Spleen (tissue), 13 donors: ENCODE measurements around the gene GMNN. TPM values are rescaled to one million over a fixed set of nuclear protein-coding genes. Genes with fewer than 3 reads are reported as not detected.
"Not testable (repeated sequence)": the region's sequence is repeated elsewhere in the genome, so short reads cannot be mapped to it uniquely, and the experiment has no call there.

Source experiments
- DNase-seq: peaks from one replicate; pipeline ENCODE4 v3.0.0-alpha.2; 2020
- H3K27ac ChIP-seq, 8 donors: fragments of 200-600 bp; sonication (generic) in 7 of 8; 1 replicate in 4 of 8; 2 replicates in 4 of 8; pipeline versions ENCODE4 v1.5.0 to v1.8.0; 2016 to 2021; ENCODE audit warnings: inconsistent platforms in 4 of 8, mild to moderate bottlenecking in 4 of 8, moderate library complexity in 1 of 8
- H3K27me3 ChIP-seq, 7 donors: fragments of 200-600 bp; sonication (generic) in 6 of 7; replicated peaks in 1 of 7; 1 replicate in 4 of 7; 2 replicates in 3 of 7; pipeline versions ENCODE4 v1.5.0 to v1.8.0; 2016 to 2021; ENCODE audit warnings: inconsistent platforms in 3 of 7, mild to moderate bottlenecking in 1 of 7
- H3K36me3 ChIP-seq, 6 donors: fragments of 200-600 bp; sonication (generic) in 5 of 6; 1 replicate in 4 of 6; 2 replicates in 2 of 6; pipeline versions ENCODE4 v1.5.0 to v1.8.0; 2016 to 2021; ENCODE audit warnings: inconsistent platforms in 2 of 6
- H3K4me1 ChIP-seq, 6 donors: fragments of 200-600 bp; sonication (generic) in 5 of 6; 1 replicate in 3 of 6; 2 replicates in 3 of 6; pipeline versions ENCODE4 v1.5.0 to v1.8.0; 2016 to 2021; ENCODE audit warnings: inconsistent platforms in 3 of 6
- H3K4me3 ChIP-seq, 8 donors: fragments of 200-600 bp; sonication (generic) in 7 of 8; 1 replicate in 4 of 8; 2 replicates in 4 of 8; pipeline versions ENCODE4 v1.5.0 to v1.8.0; 2016 to 2021; ENCODE audit warnings: inconsistent platforms in 4 of 8, mild to moderate bottlenecking in 4 of 8, moderate library complexity in 2 of 8
- H3K9me3 ChIP-seq, 8 donors: fragments of 200-600 bp; sonication (generic) in 7 of 8; 1 replicate in 4 of 8; 2 replicates in 4 of 8; pipeline versions ENCODE4 v1.5.0 to v1.8.0; 2016 to 2021; ENCODE audit warnings: inconsistent platforms in 4 of 8
- POLR2A ChIP-seq, 3 donors: fragments of 450-650 bp; IDR thresholded peaks; one replicate each; pipeline ENCODE4 v1.5.1; 2017; ENCODE audit warnings: antibody characterized with exemption in 3 of 3, mild to moderate bottlenecking in 1 of 3
- POLR2AphosphoS5 ChIP-seq, 3 donors: sonication (generic); formaldehyde crosslinking; IDR thresholded peaks; one replicate each; pipeline ENCODE4 v1.5.1; 2017; ENCODE audit warnings: antibody characterized with exemption in 3 of 3
- WGBS, 5 donors: extraction: QIAGEN DNeasy Blood & Tissue Kit in 3 of 5; methylation state at CpG; one replicate each; pipeline versions ENCODE4 v1.1.5 to v1.1.7; 2013 to 2018; 5-methylcytosine and 5-hydroxymethylcytosine counted together
- intact Hi-C: fragments of 100-400 bp; cut with DNase I; formaldehyde crosslinking; loops from one replicate; pipeline ENCODE4 v1.15.0; 2023; ENCODE audit warnings: low total_unique reads
- long read RNA-seq, 2 donors: transcript quantifications; one replicate each; lab custom pipeline, GENCODE V29; 2026
- polyA plus RNA-seq, 3 donors: library from polyadenylated mRNA; stranded (reverse); fragments of 200-250 nt; gene quantifications; one replicate each; pipeline ENCODE4 v1.2.1, GENCODE V29; 2013
- total RNA-seq, 7 donors: library from RNA; depleted of rRNA in 3 of 7; stranded (reverse); fragments of >200 nt in 3 of 7; fragmentation: NEBNext Ultra II Directional in 4 of 7; extraction: Animal tissue kit (Norgen Biotek cat#: 25700) in 4 of 7; gene quantifications; one replicate each; pipeline versions ENCODE4 v1.1.0 to v1.2.1, GENCODE V29; 2016 to 2021
- TF ChIP-seq, protein P1 (sequence below), 11 experiments: fragments of 200-600 bp in 7 of 11; fragments of 450-650 bp in 4 of 11; sonication (generic) in 4 of 11; IDR thresholded peaks in 8 of 11; conservative IDR thresholded peaks in 3 of 11; 1 replicate in 7 of 11; 2 replicates in 4 of 11; pipeline versions ENCODE4 v1.4.0 to v1.8.0; 2016 to 2021; ENCODE audit warnings: antibody characterized with exemption in 11 of 11, inconsistent platforms in 4 of 11, mild to moderate bottlenecking in 1 of 11
- donor health status: healthy with polysubstance abuse.
- donor health status: DM: no; HTN: no; CAD: no; lungs with moderate emphysema.
- donor health status: DM: no; HTN: no; CAD: no.
- donor health status: Bipolar disorder and iron deficiency.
- donor health status: healthy.
- donor health status: DM: no; HTN: no; CAD: no.
- donor health status: DM: yes; HTN: yes; CAD: no.

Gene GMNN
- total RNA-seq (10 to 100 TPM; 11.1 to 32.3 (median 16.7) TPM), polyA plus RNA-seq (10 to 100 TPM; 12.4 to 17.3 (median 13.9) TPM)
- long read RNA-seq, donor 1, transcript GMNN-201 (7 exons, 1,262 nt) = major isoform, 6 of 10 reads
- long read RNA-seq, donor 1, partial matches to known transcripts = 0 of 10 reads
- long read RNA-seq, donor 1, other reads (novel, unspliced or antisense) = 0 of 10 reads
- long read RNA-seq, donor 2, transcript GMNN-201 (7 exons, 1,262 nt) = major isoform, 11 of 19 reads
- long read RNA-seq, donor 2, partial matches to known transcripts = 0 of 19 reads
- long read RNA-seq, donor 2, other reads (novel, unspliced or antisense) = 6 of 19 reads

DNA sequence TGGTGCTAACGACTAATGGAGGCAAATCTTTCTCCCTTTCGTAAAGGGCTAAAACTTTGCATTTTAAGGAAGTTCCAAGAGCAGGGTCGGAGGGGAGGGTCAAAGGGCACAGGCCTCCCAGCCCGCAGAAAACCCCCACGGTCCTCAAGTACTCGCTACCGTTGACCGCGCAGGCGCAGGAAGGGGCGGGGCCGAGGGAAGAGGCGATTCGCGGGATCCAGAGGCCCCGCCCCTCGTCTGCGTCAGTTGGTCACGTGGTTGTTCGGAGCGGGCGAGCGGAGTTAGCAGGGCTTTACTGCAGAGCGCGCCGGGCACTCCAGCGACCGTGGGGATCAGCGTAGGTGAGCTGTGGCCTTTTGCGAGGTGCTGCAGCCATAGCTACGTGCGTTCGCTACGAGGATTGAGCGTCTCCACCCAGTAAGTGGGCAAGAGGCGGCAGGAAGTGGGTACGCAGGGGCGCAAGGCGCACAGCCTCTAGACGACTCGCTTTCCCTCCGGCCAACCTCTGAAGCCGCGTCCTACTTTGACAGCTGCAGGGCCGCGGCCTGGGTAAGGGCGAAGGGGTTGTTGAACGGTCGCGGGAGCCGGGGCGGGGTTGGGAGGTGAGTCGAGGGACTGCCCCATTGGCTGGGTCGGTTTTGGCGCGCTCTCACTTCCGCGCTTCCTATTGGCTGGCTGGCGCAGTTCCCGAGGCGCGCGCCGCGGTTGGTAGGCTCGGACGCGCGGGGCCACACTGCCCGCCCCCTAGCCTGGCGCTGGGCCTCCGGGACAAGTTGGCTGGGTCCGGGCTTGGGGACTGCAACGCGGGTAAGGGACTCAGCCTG is at the start of gene GMNN:
Gene GMNN, plus strand, starts transcription at position 242 of the 824 bp plus-strand sequence. CDS start 2,310 bp downstream, outside the sequence.
- WGBS, 5 donors = 0 to 1% (median 0%) methylated on average over 35 to 75 of the region's 75 CpGs
- Histone ChIP-seq H3K27me3 (no peaks in the 10 kb centered on the region), H3K36me3 (no peaks in the 10 kb centered on the region), H3K4me1 (peaks cover 10 to 55% (median 34%) of the 10 kb centered on the region in 6 donors), H3K4me3 (peak within 1 kb of the TSS; percentile 85 to 100 (median 100)), H3K27ac (peak within 1 kb of the TSS; percentile 77 to 98 (median 95)), H3K9me3 (no peaks in the 10 kb centered on the region)
- peak; percentile 100 for DNase-seq
- intact Hi-C loops = loop anchor here (10.0 kb wide), 1 partner anchor 50 kb away; no protein-coding TSS in a partner anchor
- TF ChIP-seq POLR2A (IDR thresholded peaks at IDR 0.05) (peak in 1 of 3 donors; percentile 22), POLR2AphosphoS5 (IDR thresholded peaks at IDR 0.05) (peak; percentile 85 to 92 (median 90))
- TF ChIP-seq, protein P1, sequence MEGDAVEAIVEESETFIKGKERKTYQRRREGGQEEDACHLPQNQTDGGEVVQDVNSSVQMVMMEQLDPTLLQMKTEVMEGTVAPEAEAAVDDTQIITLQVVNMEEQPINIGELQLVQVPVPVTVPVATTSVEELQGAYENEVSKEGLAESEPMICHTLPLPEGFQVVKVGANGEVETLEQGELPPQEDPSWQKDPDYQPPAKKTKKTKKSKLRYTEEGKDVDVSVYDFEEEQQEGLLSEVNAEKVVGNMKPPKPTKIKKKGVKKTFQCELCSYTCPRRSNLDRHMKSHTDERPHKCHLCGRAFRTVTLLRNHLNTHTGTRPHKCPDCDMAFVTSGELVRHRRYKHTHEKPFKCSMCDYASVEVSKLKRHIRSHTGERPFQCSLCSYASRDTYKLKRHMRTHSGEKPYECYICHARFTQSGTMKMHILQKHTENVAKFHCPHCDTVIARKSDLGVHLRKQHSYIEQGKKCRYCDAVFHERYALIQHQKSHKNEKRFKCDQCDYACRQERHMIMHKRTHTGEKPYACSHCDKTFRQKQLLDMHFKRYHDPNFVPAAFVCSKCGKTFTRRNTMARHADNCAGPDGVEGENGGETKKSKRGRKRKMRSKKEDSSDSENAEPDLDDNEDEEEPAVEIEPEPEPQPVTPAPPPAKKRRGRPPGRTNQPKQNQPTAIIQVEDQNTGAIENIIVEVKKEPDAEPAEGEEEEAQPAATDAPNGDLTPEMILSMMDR (IDR thresholded peaks at IDR 0.05 in 8 of 11, conservative IDR thresholded peaks at IDR 0.05 in 3 of 11) = peak in 1 of 11 experiments; percentile 14

- H3K36me3 ChIP-seq, H3K27me3 ChIP-seq, DNase-seq, H3K4me3 ChIP-seq, intact Hi-C loops, H3K27ac ChIP-seq, H3K4me1 ChIP-seq: not testable (repeated sequence)
- 77 to 96% (median 94%) methylated on average over 3 of the region's 3 CpGs for WGBS, 5 donors
- H3K9me3 ChIP-seq = peaks cover 0 to 29% (median 24%) of the 10 kb centered on the region in 8 donors
Measured at GRCh38 chr6:24730653-24731052, 44.1 kb upstream of the GMNN start.

DNA sequence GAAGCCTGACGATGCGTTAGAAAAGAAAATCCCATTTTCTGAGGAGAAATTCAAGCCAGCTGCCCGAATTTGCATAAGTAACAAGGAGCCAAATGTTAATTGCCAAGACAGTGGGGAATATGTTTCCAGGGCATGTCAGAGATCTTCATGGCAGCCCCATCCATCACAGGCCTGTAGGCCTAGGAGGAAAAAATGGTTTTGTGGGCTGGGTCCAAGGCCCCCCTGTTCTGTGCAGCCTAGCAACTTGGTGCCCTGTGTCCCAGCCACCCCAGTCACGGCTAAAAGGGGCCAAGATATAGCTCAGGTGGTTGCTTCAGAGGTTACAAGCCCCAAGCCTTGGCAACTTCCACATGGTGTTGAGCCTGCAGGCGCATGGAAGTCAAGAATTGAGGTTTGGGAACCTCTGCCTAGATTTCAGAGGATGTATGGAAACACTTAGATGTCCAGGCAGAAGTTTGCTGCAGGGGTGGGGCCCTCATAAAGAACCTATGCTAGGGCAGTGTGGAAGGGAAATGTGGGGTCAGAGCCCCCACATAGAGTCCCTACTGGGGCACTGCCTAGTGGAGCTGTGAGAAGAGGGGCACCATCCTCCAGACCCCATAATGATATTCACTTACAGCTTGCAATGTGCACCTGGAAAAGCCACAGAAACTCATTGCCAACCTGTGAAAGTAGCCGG is 43.1 kb upstream of the GMNN start:
- H3K36me3 ChIP-seq, H3K4me3 ChIP-seq, H3K27ac ChIP-seq, DNase-seq, H3K4me1 ChIP-seq, H3K27me3 ChIP-seq, intact Hi-C loops: not testable (repeated sequence)
- 86 to 94% (median 90%) methylated on average over 4 to 6 of the region's 6 CpGs for WGBS, 5 donors
- H3K9me3 ChIP-seq = peaks cover 0 to 29% (median 24%) of the 10 kb centered on the region in 8 donors

- Histone ChIP-seq H3K27me3 (no peaks in the 10 kb centered on the region), H3K4me1 (peaks cover 0 to 2% (median 0%) of the 10 kb centered on the region in 6 donors), H3K9me3 (peaks cover 0 to 29% (median 24%) of the 10 kb centered on the region in 8 donors), H3K27ac (no peak overlapping the region), H3K4me3 (no peak overlapping the region), H3K36me3 (no peaks in the 10 kb centered on the region)
- intact Hi-C loops = no loop called here
- DNase-seq = no peak
- 89 to 98% (median 96%) methylated on average over 1 of the region's 1 CpG for WGBS, 5 donors
- TF ChIP-seq POLR2A (IDR thresholded peaks at IDR 0.05) (no peak), POLR2AphosphoS5 (IDR thresholded peaks at IDR 0.05) (no peak)
- TF ChIP-seq, protein P1 (IDR thresholded peaks at IDR 0.05 in 8 of 11, conservative IDR thresholded peaks at IDR 0.05 in 3 of 11) = no peak
Measured at GRCh38 chr6:24734166-24734565, 40.6 kb upstream of the GMNN start.

DNA sequence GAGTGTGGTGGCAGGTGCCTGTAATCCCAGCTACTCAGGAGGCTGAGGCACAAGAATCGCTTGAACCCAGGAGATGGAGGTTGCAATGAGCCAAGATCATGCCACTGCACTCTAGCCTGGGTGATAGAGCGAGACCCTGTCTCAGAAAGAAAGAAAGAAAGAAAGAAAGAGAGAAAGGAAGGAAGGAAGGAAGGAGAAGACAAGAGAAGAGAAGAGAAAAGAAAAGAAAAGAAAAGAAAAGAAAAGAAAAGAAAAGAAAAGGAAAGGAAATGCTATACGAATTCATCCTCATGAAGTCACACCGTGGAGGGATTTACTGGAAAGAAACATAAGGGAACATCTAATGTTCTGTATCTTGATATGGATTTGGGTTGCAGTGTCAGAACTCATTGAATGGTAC is 40.0 kb upstream of the GMNN start:
- H3K4me3 ChIP-seq, H3K36me3 ChIP-seq, H3K27me3 ChIP-seq, intact Hi-C loops, H3K27ac ChIP-seq, H3K4me1 ChIP-seq, DNase-seq: not testable (repeated sequence)
- 87 to 95% (median 93%) methylated on average over 4 of the region's 4 CpGs for WGBS, 5 donors
- peaks cover 0 to 29% (median 24%) of the 10 kb centered on the region in 8 donors for H3K9me3 ChIP-seq
